B cell (primary cell): ENCODE data around the gene IL3RA. TPM values are rescaled to one million over a fixed set of nuclear protein-coding genes. Genes with fewer than 3 reads are reported as not detected.

ENCODE experiments used
- ATAC-seq: fragments of 200-7000 bp; cut with Tn5 transposase; one replicate; pipeline ENCODE4 v1.10.0; 2021; ENCODE audit warnings: low read depth, mild to moderate bottlenecking, moderate number of reproducible peaks, moderate library complexity
- CTCF ChIA-PET: fragments of 350-600 bp; sonication (Branson Sonifier 250); formaldehyde crosslinking; loops from one replicate; lab custom pipeline; 2021; ENCODE audit warnings: antibody characterized with exemption, inconsistent platforms; lab: Charles Lee
- POLR2A ChIA-PET: fragments of 350-600 bp; sonication (Branson Sonifier 250); formaldehyde crosslinking; loops from one replicate; lab custom pipeline; 2021; ENCODE audit warnings: antibody characterized with exemption; lab: Charles Lee
- DNase-seq: peaks from one replicate; pipeline ENCODE4 v3.0.0; 2013
- H2AFZ ChIP-seq: 2 replicates; pipeline ENCODE4 v1.6.1; 2012; ENCODE audit warnings: mild to moderate bottlenecking, low read depth, low read length; ENCODE audit not compliant: insufficient read depth, poor library complexity, severe bottlenecking
- H3K27ac ChIP-seq, 2 donors: 1 replicate in 1 of 2; 2 replicates in 1 of 2; pipeline ENCODE4 v1.5.1; 2012 to 2013; ENCODE audit warnings: low read length in 2 of 2, mild to moderate bottlenecking in 2 of 2, moderate library complexity in 1 of 2
- H3K27me3 ChIP-seq, 4 experiments: fragments of 200-600 bp in 1 of 4; sonication (generic) in 1 of 4; replicated peaks in 1 of 4; 1 replicate in 2 of 4; 2 replicates in 2 of 4; pipeline versions ENCODE4 v1.6.1 to v1.7.0; 2013 to 2016; ENCODE audit warnings: low read length in 3 of 4, mild to moderate bottlenecking in 2 of 4, mixed read lengths in 1 of 4, moderate library complexity in 1 of 4; ENCODE audit not compliant: insufficient read depth in 4 of 4, control insufficient read depth in 3 of 4; ENCODE audit errors: control extremely low read depth in 1 of 4
- H3K36me3 ChIP-seq, 2 experiments: replicated peaks in 1 of 2; 1 replicate in 1 of 2; 2 replicates in 1 of 2; pipeline versions ENCODE4 v1.6.1 to v1.7.1; 2013; ENCODE audit warnings: low read length in 1 of 2; ENCODE audit not compliant: insufficient read depth in 2 of 2, control insufficient read depth in 1 of 2; ENCODE audit errors: control extremely low read depth in 1 of 2, extremely low read depth in 1 of 2
- H3K4me1 ChIP-seq, 2 donors: fragments of 200-600 bp in 1 of 2; sonication (generic) in 1 of 2; 1 replicate in 1 of 2; 2 replicates in 1 of 2; pipeline versions ENCODE4 v1.5.1 to v1.6.1; 2013 to 2017; ENCODE audit warnings: low read length in 2 of 2; ENCODE audit not compliant: control insufficient read depth in 2 of 2, insufficient read depth in 2 of 2
- H3K4me2 ChIP-seq: replicated peaks from 2 replicates; pipeline ENCODE3; 2012; ENCODE audit warnings: mild to moderate bottlenecking, low read depth, low read length; ENCODE audit not compliant: poor library complexity, severe bottlenecking
- H3K4me3 ChIP-seq, 5 experiments: fragments of 200-600 bp in 1 of 5; sonication (generic) in 1 of 5; 1 replicate in 3 of 5; 2 replicates in 2 of 5; pipeline versions ENCODE4 v1.5.1 to v1.7.0; 2011 to 2016; ENCODE audit warnings: low read length in 4 of 5, mild to moderate bottlenecking in 4 of 5, low read depth in 2 of 5, control low read depth in 1 of 5, moderate library complexity in 1 of 5; ENCODE audit not compliant: insufficient read depth in 1 of 5; ENCODE audit errors: control extremely low read depth in 1 of 5, extremely low read depth in 1 of 5
- H3K79me2 ChIP-seq: fragments of 200-600 bp; sonication (generic); one replicate; pipeline ENCODE4 v1.6.0; 2016; ENCODE audit warnings: low read length; ENCODE audit not compliant: control insufficient read depth, insufficient read depth
- H3K9ac ChIP-seq: fragments of 200-600 bp; sonication (generic); 2 replicates; pipeline ENCODE4 v1.6.1; 2017; ENCODE audit warnings: mild to moderate bottlenecking, low read length, moderate library complexity
- H3K9me3 ChIP-seq, 3 donors: one replicate each; pipeline versions ENCODE4 v1.6.1 to v1.7.1; 2013; ENCODE audit warnings: low read length in 2 of 3; ENCODE audit not compliant: control insufficient read depth in 2 of 3, insufficient read depth in 1 of 3; ENCODE audit errors: control extremely low read depth in 1 of 3
- H4K20me1 ChIP-seq: 2 replicates; pipeline ENCODE4 v1.6.0; 2012; ENCODE audit warnings: mild to moderate bottlenecking, low read length; ENCODE audit not compliant: insufficient read depth, control insufficient read depth, poor library complexity, severe bottlenecking
- H3K27ac Mint-ChIP-seq: one replicate; pipeline ENCODE4 v1.8.0; 2021; ENCODE audit warnings: mixed read lengths
- H3K27me3 Mint-ChIP-seq: one replicate; pipeline ENCODE4 v1.8.0; 2021; ENCODE audit warnings: mixed read lengths
- H3K4me1 Mint-ChIP-seq: one replicate; pipeline ENCODE4 v1.8.0; 2021; ENCODE audit warnings: mixed read lengths
- H3K4me3 Mint-ChIP-seq: one replicate; pipeline ENCODE4 v1.8.0; 2021; ENCODE audit warnings: mixed read lengths
- H3K9me3 Mint-ChIP-seq: one replicate; pipeline ENCODE4 v1.8.0; 2022; ENCODE audit warnings: mixed read lengths; ENCODE audit not compliant: insufficient read depth
- CTCF ChIP-seq: fragments of 200-600 bp; IDR thresholded peaks from one replicate; pipeline ENCODE4 v1.8.0; 2022; ENCODE audit warnings: antibody characterized with exemption, mild to moderate bottlenecking
- EZH2 ChIP-seq: IDR thresholded peaks from 2 replicates; pipeline ENCODE4 v1.6.1; 2012; ENCODE audit warnings: borderline replicate concordance, low read depth, mild to moderate bottlenecking, moderate library complexity, low read length; ENCODE audit not compliant: insufficient read depth, poor library complexity, severe bottlenecking
- WGBS: methylation state at CpG from one replicate; pipeline ENCODE4 v1.1.5; 2013; ENCODE audit warnings: missing lambda C conversion rate; ENCODE audit not compliant: insufficient coverage; 5-methylcytosine and 5-hydroxymethylcytosine counted together
- intact Hi-C: fragments of 100-400 bp; cut with micrococcal nuclease; formaldehyde crosslinking; loops from one replicate; pipeline ENCODE4 v1.10.0; 2022
- polyA plus RNA-seq: library from polyadenylated mRNA; depleted of rRNA; stranded (reverse); fragments of >200 nt; gene quantifications from 2 replicates; pipeline ENCODE4 v1.2.3, GENCODE V29; 2012
- total RNA-seq, 2 donors: library from RNA; stranded (reverse); fragments of 120-200 nt in 1 of 2; gene quantifications; 1 replicate in 1 of 2; 2 replicates in 1 of 2; pipeline versions ENCODE4 v1.2.3 to v1.2.4, GENCODE V29; 2013 to 2022

Gene IL3RA
- total and polyA plus RNA-seq, 2 donors (not counting 1 experiment from before 2014, with no cell fraction given), result 1.6 to 31.6 TPM

- Histone ChIP-seq H3K4me3 (no peak overlapping the region), H3K9me3 (peaks cover 0 to 24% (median 0%) of the 10 kb centered on the region in 3 donors), H3K27me3 (no peaks in the 10 kb centered on the region), H3K79me2 (no peaks in the 10 kb centered on the region), H3K27ac (no peak overlapping the region), H3K4me1 (no peaks in the 10 kb centered on the region), H2AFZ (no peak overlapping the region), H3K9ac (no peak overlapping the region), H4K20me1 (no peaks in the 10 kb centered on the region), H3K36me3 (peaks cover 0 to 7% of the 10 kb centered on the region in 2 experiments), H3K4me2 (no peak overlapping the region)
- Mint-ChIP-seq H3K4me1 (no peaks in the 10 kb centered on the region), H3K27me3 (no peaks in the 10 kb centered on the region), H3K9me3 (no peaks in the 10 kb centered on the region), H3K4me3 (no peak overlapping the region), H3K27ac (peak overlapping the region; percentile 61)
- ATAC-seq (no peak), DNase-seq (no peak)
- CTCF ChIA-PET, result no interaction called here
- TF ChIP-seq EZH2, result no peak
- TF ChIP-seq CTCF, result no peak
- intact Hi-C loops, result no loop called here
- POLR2A ChIA-PET, result no interaction called here
- WGBS, result 94% methylated on average over 9 of the region's 11 CpGs
Observed at GRCh38 chrX:1354036-1355019, 17.7 kb downstream of the IL3RA start.
